KMS-11 (cell line): ENCODE results near the gene CPED1.

Experiments
- H2AFZ ChIP-seq: fragments of 200-600 bp; sonication (generic); 2 replicates; pipeline ENCODE4 v1.6.1; 2016; ENCODE audit warnings: antibody characterized with exemption, mixed run types, low read depth
- H3K27ac ChIP-seq: fragments of 200-600 bp; sonication (generic); 2 replicates; pipeline ENCODE4 v1.6.1; 2016; ENCODE audit warnings: mild to moderate bottlenecking, mixed run types
- H3K27me3 ChIP-seq: fragments of 200-600 bp; sonication (generic); 2 replicates; pipeline ENCODE4 v1.6.1; 2017; ENCODE audit warnings: mild to moderate bottlenecking, low read depth, mixed run types, moderate library complexity; ENCODE audit not compliant: insufficient read depth
- H3K36me3 ChIP-seq: fragments of 200-600 bp; sonication (generic); 2 replicates; pipeline ENCODE4 v1.6.1; 2017; ENCODE audit warnings: mild to moderate bottlenecking, mixed run types; ENCODE audit not compliant: insufficient read depth
- H3K4me1 ChIP-seq: fragments of 200-600 bp; sonication (generic); 2 replicates; pipeline ENCODE4 v1.6.1; 2016; ENCODE audit warnings: mild to moderate bottlenecking, low read depth, mixed run types; ENCODE audit not compliant: poor library complexity, severe bottlenecking
- H3K4me2 ChIP-seq: fragments of 200-600 bp; sonication (generic); 2 replicates; pipeline ENCODE4 v1.7.0; 2016; ENCODE audit warnings: mild to moderate bottlenecking, mixed run types
- H3K4me3 ChIP-seq: fragments of 200-600 bp; sonication (generic); IDR thresholded peaks from 2 replicates; pipeline ENCODE4 v1.6.1; 2017; ENCODE audit warnings: low read depth, low read length, mixed read lengths; ENCODE audit not compliant: insufficient read depth
- H3K79me2 ChIP-seq: fragments of 200-600 bp; sonication (generic); 2 replicates; pipeline ENCODE4 v1.6.1; 2016; ENCODE audit warnings: low read depth, mixed run types; ENCODE audit not compliant: insufficient read depth
- H3K9ac ChIP-seq: fragments of 200-600 bp; sonication (generic); 2 replicates; pipeline ENCODE4 v1.6.1; 2016; ENCODE audit warnings: mild to moderate bottlenecking, mixed run types
- H4K20me1 ChIP-seq: fragments of 200-600 bp; sonication (generic); 2 replicates; pipeline ENCODE4 v1.6.1; 2016; ENCODE audit warnings: mild to moderate bottlenecking, mixed run types; ENCODE audit not compliant: insufficient read depth
- TF ChIP-seq, protein P1 (sequence below): fragments of 200-600 bp; sonication (generic); conservative IDR thresholded peaks from 2 replicates; pipeline ENCODE4 v1.6.1; 2017; ENCODE audit warnings: low read depth, mild to moderate bottlenecking, antibody characterized with exemption, low read length, moderate library complexity, mixed read lengths

CPED1 gene

DNA sequence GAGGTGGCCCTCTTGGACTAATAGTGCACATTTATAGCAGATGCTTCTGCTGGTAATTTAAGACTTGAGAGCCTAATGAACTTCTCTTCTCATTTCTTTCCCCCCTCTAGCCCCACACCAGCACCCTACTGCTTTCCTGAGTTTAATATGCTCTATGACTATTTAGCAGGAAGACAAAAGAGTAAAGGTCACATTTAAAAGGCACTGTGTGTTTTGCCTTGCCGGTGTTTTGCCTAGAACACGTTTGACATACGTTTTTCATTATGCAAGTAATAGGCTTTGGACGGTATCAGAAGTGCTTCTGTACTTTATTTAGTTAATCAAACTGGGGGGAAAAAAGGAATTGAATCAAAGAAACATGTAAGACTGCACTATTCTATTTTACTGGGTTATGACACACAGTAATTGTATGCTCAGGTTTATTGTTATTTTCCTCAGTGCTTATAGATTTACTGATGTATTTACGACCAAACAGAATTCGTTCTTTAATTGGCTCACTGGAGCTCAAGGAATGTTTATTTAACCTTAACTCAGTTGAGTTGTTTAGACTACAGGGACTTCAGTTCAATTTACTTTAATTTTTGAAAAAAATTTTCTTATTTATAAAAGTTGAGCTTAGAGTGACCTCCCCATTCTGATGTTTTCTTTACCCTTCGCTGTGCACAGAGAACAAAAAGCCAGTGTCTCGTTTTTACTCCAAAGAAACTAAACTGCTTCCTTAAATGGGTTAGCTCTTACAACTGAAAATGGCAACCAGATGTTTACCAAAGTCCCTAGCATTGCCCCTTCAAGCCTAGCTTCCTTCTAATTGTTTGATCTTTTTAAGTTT lies 35.4 kb downstream of the CPED1 start:
- no peak overlapping the region for H3K4me3 ChIP-seq
- no peaks in the 10 kb centered on the region for H3K36me3 ChIP-seq
- H3K27ac ChIP-seq = no peak overlapping the region
- TF ChIP-seq, protein P1, sequence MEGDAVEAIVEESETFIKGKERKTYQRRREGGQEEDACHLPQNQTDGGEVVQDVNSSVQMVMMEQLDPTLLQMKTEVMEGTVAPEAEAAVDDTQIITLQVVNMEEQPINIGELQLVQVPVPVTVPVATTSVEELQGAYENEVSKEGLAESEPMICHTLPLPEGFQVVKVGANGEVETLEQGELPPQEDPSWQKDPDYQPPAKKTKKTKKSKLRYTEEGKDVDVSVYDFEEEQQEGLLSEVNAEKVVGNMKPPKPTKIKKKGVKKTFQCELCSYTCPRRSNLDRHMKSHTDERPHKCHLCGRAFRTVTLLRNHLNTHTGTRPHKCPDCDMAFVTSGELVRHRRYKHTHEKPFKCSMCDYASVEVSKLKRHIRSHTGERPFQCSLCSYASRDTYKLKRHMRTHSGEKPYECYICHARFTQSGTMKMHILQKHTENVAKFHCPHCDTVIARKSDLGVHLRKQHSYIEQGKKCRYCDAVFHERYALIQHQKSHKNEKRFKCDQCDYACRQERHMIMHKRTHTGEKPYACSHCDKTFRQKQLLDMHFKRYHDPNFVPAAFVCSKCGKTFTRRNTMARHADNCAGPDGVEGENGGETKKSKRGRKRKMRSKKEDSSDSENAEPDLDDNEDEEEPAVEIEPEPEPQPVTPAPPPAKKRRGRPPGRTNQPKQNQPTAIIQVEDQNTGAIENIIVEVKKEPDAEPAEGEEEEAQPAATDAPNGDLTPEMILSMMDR = no peak
- no peak overlapping the region for H2AFZ ChIP-seq
- H3K4me1 ChIP-seq = peaks cover 5% of the 10 kb centered on the region
- H3K27me3 ChIP-seq = no peaks in the 10 kb centered on the region
- H3K79me2 ChIP-seq = no peaks in the 10 kb centered on the region
- H4K20me1 ChIP-seq = no peaks in the 10 kb centered on the region
- no peak overlapping the region for H3K9ac ChIP-seq
- no peak overlapping the region for H3K4me2 ChIP-seq

DNA sequence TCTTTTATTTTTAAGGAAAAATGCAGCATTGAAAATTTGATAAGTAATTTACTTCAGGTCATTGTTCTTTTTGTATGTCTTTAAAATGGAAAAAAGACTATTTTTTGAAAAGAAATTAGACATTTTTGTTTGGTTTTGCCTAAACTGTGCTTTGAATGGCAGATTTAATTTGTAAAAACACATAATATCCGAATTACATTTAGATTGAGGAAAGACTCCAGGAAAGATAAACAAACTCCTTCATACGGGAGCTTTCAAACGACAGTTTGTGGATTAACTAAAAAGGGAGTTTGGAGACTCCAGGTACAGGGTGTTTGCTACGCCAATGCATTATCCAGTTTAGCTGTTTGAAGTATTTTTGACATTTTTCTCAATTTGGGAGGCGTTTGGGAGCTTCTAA lies 36.1 kb downstream of the CPED1 start:
- Histone ChIP-seq H3K4me3 (no peak overlapping the region), H2AFZ (no peak overlapping the region), H3K79me2 (no peaks in the 10 kb centered on the region), H3K27me3 (no peaks in the 10 kb centered on the region), H3K4me1 (peaks cover 5% of the 10 kb centered on the region), H3K27ac (no peak overlapping the region), H3K9ac (no peak overlapping the region), H3K4me2 (no peak overlapping the region), H3K36me3 (no peaks in the 10 kb centered on the region), H4K20me1 (no peaks in the 10 kb centered on the region)
- TF ChIP-seq, protein P1 = no peak

DNA sequence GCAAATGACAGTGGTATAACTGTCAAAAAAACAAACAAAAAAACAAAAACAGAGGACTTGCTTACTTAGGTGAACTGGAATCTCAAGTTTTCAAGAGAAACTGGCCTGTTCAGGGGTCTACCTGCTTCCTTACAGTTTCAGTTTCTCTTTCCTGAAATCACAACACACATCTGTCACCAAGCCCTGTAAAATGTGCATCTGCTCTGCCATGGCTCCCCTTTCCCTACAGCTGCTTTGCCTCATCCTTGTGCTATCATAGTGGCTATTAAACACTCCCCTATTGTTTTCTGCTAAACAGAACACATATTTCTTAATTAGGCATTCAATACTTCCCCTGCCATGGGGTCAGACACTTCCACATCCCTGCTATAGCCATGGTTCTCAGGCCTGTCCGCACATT lies 37.6 kb downstream of the CPED1 start:
- TF ChIP-seq, protein P1 = no peak
- H3K4me1 ChIP-seq = peaks cover 5% of the 10 kb centered on the region
- no peaks in the 10 kb centered on the region for H3K27me3 ChIP-seq
- H2AFZ ChIP-seq = no peak overlapping the region
- H3K4me3 ChIP-seq = no peak overlapping the region
- no peaks in the 10 kb centered on the region for H3K36me3 ChIP-seq
- H3K27ac ChIP-seq = no peak overlapping the region
- H3K4me2 ChIP-seq = no peak overlapping the region
- no peaks in the 10 kb centered on the region for H4K20me1 ChIP-seq
- no peak overlapping the region for H3K9ac ChIP-seq
- H3K79me2 ChIP-seq = no peaks in the 10 kb centered on the region

DNA sequence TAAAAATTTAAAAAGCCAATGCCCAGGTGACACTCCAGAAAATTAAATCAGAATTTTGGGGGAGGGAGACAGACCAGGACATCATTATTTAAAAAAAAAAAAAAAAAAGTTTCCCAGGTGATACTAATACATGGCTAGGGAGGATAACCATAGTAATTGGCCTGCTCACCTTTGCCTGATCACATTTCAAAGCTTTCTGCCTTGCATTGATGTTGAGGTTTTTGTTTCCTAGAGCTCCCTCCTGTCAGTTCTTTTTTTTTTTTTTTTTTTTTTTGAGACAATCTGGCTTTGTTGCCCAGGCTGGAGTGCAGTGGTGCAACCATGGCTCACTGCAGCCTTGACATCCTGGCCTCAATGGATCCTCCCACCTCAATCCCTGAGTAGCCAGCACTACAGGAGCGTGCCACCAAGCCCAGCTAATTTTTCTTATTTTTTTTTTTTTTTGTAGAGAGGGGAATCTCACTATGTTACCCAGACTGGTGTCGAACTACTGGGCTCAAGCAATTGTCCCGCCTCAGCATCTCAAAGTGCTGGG lies 38.1 kb downstream of the CPED1 start:
- H3K4me1 ChIP-seq = peaks cover 5% of the 10 kb centered on the region
- H2AFZ ChIP-seq = no peak overlapping the region
- no peak overlapping the region for H3K9ac ChIP-seq
- no peak overlapping the region for H3K4me2 ChIP-seq
- no peaks in the 10 kb centered on the region for H3K27me3 ChIP-seq
- no peak overlapping the region for H3K4me3 ChIP-seq
- TF ChIP-seq, protein P1 = no peak
- no peaks in the 10 kb centered on the region for H3K36me3 ChIP-seq
- no peak overlapping the region for H3K27ac ChIP-seq
- H3K79me2 ChIP-seq = no peaks in the 10 kb centered on the region
- H4K20me1 ChIP-seq = no peaks in the 10 kb centered on the region
